Stimulated activated CD4-positive, alpha-beta T cell treated with anti-CD3 and anti-CD28 coated beads, TNF-alpha, amount 100 ng/mL, for 24 hours (primary cell): ENCODE results near the gene MARCHF5.
"Not testable (repeated sequence)": the region's sequence is repeated elsewhere in the genome, so short reads cannot be mapped to it uniquely, and the experiment has no call there.

Source experiments
- DNase-seq, 3 experiments: peaks; one replicate each; pipeline ENCODE4 v3.0.0-alpha.2; 2020; ENCODE audit warnings: low read depth in 3 of 3

The MARCHF5 gene

GRCh38 chr10:92387289-92387940 is 96.4 kb downstream of the MARCHF5 start:
- DNase-seq, result peak in 1 of 3 experiments; percentile 4

DNA sequence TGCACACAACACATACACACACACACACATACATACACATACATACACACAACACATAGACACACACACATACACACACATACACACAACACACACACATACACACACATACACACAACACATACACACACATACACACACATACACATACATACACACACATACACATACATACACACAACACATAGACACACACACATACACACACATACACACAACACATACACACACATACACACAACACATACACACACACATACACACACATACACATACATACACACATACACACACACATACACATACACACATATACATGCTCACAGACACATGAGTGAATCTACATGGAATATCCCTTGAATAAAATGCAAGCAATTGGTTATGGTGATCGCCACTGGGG is 102.2 kb downstream of the MARCHF5 start:
- not testable (repeated sequence) for DNase-seq

DNA sequence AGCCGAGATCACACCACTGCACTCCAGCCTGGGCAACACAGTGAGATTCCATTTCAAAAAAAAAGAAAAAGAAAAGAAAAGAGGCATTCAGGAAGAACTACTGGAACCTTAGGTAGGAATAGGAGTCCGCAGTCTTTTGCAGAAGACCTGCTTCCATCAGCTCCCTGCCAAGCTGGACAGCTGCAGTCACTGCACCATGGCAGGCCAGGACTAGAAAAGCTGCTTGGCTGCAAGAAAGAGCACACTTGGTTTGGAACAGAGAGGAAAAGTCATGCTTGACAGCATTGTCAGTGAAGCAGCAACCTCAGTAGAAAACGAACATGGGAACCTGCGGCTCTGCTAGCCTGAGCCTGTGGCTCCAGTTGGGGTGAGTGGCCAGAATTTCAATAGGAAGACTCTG is 104.3 kb downstream of the MARCHF5 start:
- DNase-seq, result no peak

GRCh38 chr10:92402234-92402633 is 111.3 kb downstream of the MARCHF5 start:
- not testable (repeated sequence) for DNase-seq
